ENCODE results near the gene CDSN.

Gene CDSN

DNA sequence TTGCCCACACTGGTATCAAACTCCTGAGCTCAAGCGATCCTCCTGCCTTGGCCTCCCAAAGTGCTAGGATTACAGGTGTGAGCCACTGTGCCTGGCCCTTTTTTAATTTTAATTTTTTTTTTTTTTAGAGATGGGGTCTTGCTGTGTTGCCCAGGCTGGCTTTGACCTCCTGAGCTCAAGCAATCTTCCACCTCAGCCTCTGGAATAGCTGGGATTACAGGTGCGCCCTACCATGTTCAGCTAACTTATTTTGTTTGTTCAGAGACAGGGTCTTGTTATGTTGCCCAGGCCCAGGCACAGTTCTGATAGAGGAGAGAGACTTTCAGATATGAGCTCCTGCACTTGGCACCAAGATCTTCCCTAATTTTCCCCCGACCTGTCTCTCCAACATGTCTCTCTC, 10.5 kb upstream of the CDSN start:
- TF ChIP-seq, protein P1, sequence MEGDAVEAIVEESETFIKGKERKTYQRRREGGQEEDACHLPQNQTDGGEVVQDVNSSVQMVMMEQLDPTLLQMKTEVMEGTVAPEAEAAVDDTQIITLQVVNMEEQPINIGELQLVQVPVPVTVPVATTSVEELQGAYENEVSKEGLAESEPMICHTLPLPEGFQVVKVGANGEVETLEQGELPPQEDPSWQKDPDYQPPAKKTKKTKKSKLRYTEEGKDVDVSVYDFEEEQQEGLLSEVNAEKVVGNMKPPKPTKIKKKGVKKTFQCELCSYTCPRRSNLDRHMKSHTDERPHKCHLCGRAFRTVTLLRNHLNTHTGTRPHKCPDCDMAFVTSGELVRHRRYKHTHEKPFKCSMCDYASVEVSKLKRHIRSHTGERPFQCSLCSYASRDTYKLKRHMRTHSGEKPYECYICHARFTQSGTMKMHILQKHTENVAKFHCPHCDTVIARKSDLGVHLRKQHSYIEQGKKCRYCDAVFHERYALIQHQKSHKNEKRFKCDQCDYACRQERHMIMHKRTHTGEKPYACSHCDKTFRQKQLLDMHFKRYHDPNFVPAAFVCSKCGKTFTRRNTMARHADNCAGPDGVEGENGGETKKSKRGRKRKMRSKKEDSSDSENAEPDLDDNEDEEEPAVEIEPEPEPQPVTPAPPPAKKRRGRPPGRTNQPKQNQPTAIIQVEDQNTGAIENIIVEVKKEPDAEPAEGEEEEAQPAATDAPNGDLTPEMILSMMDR (IDR thresholded peaks at IDR 0.05), result no peak
- TF ChIP-seq ZFX (IDR thresholded peaks at IDR 0.05; ENCODE audit: borderline replicate concordance), result no peak
- H3K27ac ChIP-seq, result no peak overlapping the region

DNA sequence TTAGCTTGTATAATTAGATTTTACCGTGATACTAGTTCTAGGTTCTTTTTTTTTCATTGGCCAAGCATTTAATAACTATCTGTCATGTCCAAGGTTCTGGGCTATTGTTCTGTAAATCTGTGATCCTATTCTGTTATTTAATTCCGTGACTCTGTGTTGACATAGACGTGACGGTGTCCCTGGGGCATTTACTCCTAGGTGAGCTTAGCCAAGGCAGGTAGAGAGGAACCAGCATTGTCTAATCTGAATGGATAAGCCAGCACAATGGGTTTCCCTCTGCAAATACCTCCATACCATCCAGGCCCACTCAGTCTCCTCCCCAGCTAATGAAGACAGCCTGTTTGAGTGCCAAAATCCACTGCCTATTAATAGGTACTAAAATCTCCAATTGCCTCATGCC, 8.9 kb upstream of the CDSN start:
- TF ChIP-seq, protein P1 (IDR thresholded peaks at IDR 0.05), result no peak
- TF ChIP-seq ZFX (IDR thresholded peaks at IDR 0.05; ENCODE audit: borderline replicate concordance), result no peak
- H3K27ac ChIP-seq, result no peak overlapping the region

DNA sequence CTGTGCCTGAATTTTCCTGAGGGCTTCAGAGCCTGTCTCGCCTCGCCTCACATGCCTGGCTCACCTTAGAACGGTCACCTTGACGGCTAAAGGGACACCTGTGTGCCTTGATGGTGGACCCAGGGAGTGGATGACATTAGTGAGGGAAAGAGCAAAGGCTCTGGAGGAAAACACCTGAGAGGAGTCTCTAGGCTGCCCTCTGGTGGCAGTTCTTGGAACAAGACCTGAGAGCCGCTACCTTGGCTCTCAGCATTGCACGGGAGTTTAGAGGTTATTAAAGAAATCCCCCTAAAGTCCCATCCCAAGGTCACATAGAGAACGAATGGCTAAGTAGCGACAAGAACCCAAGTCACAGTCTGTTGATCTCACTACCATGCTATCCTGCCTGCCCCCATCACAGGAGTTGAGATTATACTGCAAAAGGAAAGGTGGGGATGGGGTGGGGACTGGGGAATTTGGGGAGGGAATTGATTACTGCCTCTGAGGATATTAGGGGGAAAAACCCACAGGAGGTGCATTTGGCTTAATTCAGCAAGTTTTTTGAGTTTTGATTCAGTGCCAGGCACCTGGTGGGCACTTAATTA, 7.9 kb upstream of the CDSN start:
- no peak overlapping the region for H3K27ac ChIP-seq
- TF ChIP-seq, protein P1 (IDR thresholded peaks at IDR 0.05), result peak; percentile 94
- no peak for TF ChIP-seq ZFX (IDR thresholded peaks at IDR 0.05; ENCODE audit: borderline replicate concordance)

DNA sequence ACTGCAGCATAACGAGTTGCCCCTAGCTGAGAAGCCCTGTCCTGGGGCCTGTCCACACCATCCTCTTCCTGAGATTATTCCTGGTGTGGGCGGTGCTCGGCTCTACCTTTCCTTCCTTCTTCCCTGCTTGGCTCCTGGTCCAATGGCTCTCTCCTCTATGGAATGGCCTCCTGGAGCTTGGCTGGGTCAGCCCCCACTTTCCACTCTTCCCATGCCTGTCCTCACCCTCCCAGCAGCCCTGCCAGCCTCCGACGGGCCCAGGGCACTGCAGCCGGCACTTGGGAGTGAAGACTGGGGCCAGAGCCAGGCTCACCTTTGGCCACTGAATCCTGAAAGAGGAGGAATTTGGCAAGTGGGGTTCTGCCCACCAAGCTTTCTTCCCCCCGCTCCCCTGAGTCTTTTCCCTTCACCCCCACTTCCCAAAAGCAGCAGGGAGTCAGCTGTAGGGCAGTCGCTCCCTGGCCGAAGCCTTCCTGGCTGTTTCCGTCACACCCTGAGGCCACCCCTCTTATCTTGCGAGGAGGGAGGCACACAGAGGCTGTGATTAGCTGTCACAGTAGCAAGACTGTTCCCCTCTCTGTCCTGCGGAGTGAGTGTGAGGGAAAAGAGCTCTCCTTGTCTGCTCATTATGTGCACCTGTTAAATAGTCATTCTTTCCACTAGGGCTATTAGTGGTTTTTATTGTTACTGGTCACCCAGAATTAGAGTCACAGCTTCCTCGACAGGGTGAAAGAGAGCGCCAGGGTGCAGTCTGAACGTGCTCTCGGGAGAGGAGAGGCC, 6.3 kb upstream of the CDSN start:
- H3K27ac ChIP-seq, result no peak overlapping the region
- no peak for TF ChIP-seq ZFX (IDR thresholded peaks at IDR 0.05; ENCODE audit: borderline replicate concordance)

DNA sequence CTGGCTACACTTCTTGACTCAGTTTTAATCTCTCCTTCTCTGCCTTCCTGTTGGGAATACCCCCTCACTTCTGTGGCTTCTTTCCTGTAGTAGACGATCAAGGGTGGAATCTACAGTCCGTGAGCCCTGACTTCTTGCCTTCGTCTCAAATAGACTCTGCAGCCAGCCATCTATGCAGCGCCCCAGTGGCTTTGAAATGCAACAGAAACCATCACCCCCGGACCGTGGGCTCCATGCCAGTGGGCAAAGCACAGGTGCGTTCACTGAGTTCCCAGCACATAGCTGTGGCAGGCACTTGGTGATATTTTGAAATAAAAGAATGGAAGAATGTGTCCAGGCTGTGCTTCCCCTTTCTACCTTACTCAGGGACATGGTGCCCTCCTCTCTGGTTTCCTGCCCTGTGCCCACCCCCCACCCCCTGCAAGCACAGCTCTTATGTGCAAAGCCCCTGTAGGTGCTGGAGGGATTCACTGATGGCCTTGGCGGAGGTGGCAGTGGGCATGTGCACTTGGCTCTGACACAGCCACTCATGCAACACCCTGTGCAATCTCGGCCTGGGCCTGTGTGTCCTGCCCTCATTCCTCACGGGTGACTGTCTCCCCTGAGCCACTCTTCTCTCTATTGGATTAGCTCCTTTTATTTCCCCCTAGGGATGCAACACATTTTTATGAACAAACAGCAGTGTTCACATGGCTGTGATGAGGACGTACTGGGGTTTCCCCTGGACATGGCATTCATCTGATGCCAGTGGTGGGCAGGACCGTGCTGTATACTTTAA, 5.5 kb upstream of the CDSN start:
- TF ChIP-seq, protein P1 (IDR thresholded peaks at IDR 0.05), result no peak
- TF ChIP-seq ZFX (IDR thresholded peaks at IDR 0.05; ENCODE audit: borderline replicate concordance), result no peak
- H3K27ac ChIP-seq, result no peak overlapping the region

DNA sequence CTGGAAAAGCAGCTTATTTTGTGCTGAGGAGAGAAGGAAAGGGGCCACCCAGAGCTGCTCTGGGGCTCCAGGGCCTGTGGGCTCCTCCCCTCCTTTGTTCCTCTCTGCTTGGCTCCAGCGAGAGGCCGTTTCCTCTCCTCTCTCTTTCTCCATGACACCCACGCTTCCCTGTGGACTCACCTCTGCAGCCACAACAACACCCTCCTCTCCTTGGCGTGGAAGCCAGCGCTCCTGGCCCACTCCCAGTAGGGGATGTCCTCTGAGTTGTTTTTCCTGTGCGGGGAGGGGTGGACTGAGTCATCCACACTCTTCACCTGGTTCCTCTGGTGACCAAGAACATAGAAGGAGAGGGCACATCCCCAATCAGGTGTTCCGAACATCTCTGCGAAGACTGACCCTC, 4.9 kb upstream of the CDSN start:
- TF ChIP-seq, protein P1 (IDR thresholded peaks at IDR 0.05), result no peak
- no peak for TF ChIP-seq ZFX (IDR thresholded peaks at IDR 0.05; ENCODE audit: borderline replicate concordance)
- no peak overlapping the region for H3K27ac ChIP-seq

DNA sequence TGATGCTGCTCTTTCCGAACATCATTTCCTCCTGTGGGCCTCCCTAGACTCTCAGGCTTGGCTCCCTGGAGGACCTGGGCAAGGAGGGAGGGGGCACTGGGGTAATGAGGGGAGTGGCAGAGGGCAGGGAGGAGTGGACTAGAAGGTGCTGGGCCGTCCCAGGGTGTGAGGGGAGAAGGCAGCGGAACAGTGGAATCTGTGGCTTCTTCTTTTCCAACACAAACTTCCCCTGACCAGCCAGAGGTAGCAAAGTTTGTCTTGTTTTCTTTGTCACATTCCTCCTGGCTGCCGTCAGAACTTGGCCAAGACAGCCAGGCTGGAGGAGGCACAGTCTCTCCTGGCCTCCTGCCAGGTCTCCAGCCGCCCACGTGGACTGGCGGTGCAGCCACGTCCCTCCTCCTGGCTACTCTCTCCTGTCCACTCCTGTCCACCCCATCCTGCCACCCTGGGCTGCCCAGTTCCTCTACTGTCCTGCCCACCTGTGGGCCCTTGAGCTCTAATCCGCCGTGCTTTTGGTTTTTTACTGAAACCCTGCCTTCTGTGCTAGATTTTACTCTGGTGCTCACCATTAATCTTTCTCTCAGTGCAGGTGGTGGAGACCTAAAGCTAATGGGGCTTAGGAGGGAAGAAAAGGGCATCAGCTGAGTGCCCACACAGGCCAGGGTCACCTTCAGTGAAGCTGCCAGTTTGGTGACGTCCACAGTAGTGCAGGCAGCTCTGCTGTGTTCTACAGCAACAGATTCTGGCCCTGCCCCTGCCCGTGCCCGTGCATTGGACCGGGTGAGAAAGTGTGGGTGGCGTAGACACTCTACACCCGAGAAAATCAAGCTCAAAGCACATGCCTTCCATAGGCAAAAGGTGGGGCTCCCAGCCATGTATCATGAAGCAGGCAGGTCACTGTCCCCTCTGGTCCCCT, 2.8 kb upstream of the CDSN start:
- no peak for TF ChIP-seq ZFX (IDR thresholded peaks at IDR 0.05; ENCODE audit: borderline replicate concordance)
- TF ChIP-seq, protein P1 (IDR thresholded peaks at IDR 0.05), result no peak
- H3K27ac ChIP-seq, result no peak overlapping the region

Data from 22Rv1 (cell line).